SU-DHL-6 (cell line): ENCODE results near the gene DYSF.

Experiments
- H2AFZ ChIP-seq: fragments of 200-600 bp; sonication (generic); 2 replicates; pipeline ENCODE4 v1.6.1; 2014; ENCODE audit warnings: low read depth, mild to moderate bottlenecking, moderate library complexity, mixed read lengths, antibody characterized with exemption, low read length; ENCODE audit not compliant: severe bottlenecking
- H3F3A ChIP-seq: fragments of 200-600 bp; shearing (Covaris generic); 2 replicates; pipeline ENCODE4 v1.6.0; 2016; ENCODE audit warnings: antibody characterized with exemption, mild to moderate bottlenecking; ENCODE audit not compliant: insufficient read depth
- H3K27ac ChIP-seq: fragments of 200-600 bp; sonication (generic); 2 replicates; pipeline ENCODE4 v1.5.1; 2016; ENCODE audit warnings: low read depth, mild to moderate bottlenecking, low read length, moderate library complexity, mixed read lengths
- H3K27me3 ChIP-seq: fragments of 200-600 bp; sonication (generic), shearing (Covaris generic); 2 replicates; pipeline ENCODE4 v1.6.0; 2014; ENCODE audit warnings: mild to moderate bottlenecking, low read length
- H3K36me3 ChIP-seq: fragments of 200-600 bp; sonication (generic); 2 replicates; pipeline ENCODE4 v1.6.1; 2014; ENCODE audit warnings: mild to moderate bottlenecking, low read length, mixed read lengths
- H3K4me2 ChIP-seq: fragments of 300-600, 200-600 bp; shearing (Covaris generic), sonication (generic); 2 replicates; pipeline ENCODE4 v1.6.0; 2014; ENCODE audit warnings: low read length, low read depth, mild to moderate bottlenecking; ENCODE audit not compliant: poor library complexity, severe bottlenecking
- H3K4me3 ChIP-seq: fragments of 200-600 bp; sonication (generic); 2 replicates; pipeline ENCODE4 v1.5.1; 2014; ENCODE audit warnings: antibody characterized with exemption, low read length, mild to moderate bottlenecking, mixed read lengths; ENCODE audit not compliant: insufficient read depth, poor library complexity, severe bottlenecking
- H3K79me2 ChIP-seq: fragments of 200-600 bp; sonication (generic); 2 replicates; pipeline ENCODE4 v1.6.1; 2014; ENCODE audit warnings: mild to moderate bottlenecking, low read length, moderate library complexity; ENCODE audit not compliant: insufficient read depth
- H3K9ac ChIP-seq: fragments of 200-600 bp; sonication (generic); 2 replicates; pipeline ENCODE4 v1.7.0; 2014; ENCODE audit warnings: mild to moderate bottlenecking, low read length
- H3K9me2 ChIP-seq: fragments of 200-600 bp; sonication (generic); replicated peaks from 2 replicates; pipeline ENCODE4 v1.6.1; 2014; ENCODE audit warnings: low read length; ENCODE audit not compliant: insufficient read depth
- H3K9me3 ChIP-seq: fragments of 200-600 bp; sonication (generic); 2 replicates; pipeline ENCODE4 v1.6.1; 2014; ENCODE audit warnings: low read length, mixed read lengths; ENCODE audit not compliant: insufficient read depth
- H4K20me1 ChIP-seq: fragments of 200-600 bp; sonication (generic); 2 replicates; pipeline ENCODE4 v1.6.1; 2014; ENCODE audit warnings: low read depth, mild to moderate bottlenecking, antibody characterized with exemption, low read length, moderate library complexity, mixed read lengths
- CTCF ChIP-seq: fragments of 200-600 bp; sonication (generic); IDR thresholded peaks from one replicate; pipeline ENCODE4 v1.5.1; 2017; ENCODE audit warnings: antibody characterized with exemption, mild to moderate bottlenecking, low read length, moderate library complexity; ENCODE audit not compliant: insufficient read depth, poor library complexity, severe bottlenecking
- EZH2phosphoT487 ChIP-seq: fragments of 200-600 bp; sonication (generic), shearing (Covaris generic); conservative IDR thresholded peaks from 2 replicates; pipeline ENCODE4 v1.6.1; 2018; ENCODE audit warnings: mild to moderate bottlenecking, antibody characterized with exemption, low read length, moderate library complexity, mixed read lengths

The DYSF gene

GRCh38 chr2:71710367-71711132 is 257.2 kb downstream of the DYSF start:
- no peak overlapping the region for H3K27ac ChIP-seq

DNA sequence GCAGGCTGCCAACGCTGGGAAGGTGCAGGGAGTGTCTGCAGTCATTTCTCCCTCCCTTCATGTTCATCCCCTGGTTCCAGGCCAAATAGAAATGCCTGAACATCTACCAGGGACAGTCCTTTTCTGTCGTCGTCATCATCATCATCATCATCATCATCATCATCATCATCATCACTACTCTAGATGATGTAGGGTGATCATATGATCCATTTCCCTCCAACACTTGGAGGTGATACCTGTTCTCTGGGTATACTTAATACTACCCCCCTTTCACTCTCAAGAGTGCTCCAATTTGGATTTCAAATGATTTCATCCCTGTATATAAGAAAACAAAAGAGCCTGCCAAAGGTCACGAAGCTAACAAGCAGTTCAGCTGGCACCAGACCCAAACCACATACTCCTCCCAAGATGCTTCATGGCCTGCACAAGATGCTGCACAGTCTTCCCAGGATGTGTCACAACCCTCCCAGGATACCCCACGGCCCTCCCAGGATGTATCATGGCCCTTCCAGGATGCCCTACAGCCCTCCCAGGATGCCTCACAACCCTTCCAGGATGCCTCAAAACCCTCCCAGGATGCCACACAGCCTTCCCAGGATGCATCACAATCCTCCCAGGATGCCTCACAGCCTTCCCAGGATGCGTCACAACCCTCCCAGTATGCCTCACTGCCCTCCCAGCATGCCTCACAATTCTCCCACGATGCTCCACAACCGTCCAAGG is 257.9 kb downstream of the DYSF start:
- TF ChIP-seq CTCF (no peak), EZH2phosphoT487 (no peak)
- no peaks in the 10 kb centered on the region for H3F3A ChIP-seq
- H3K36me3 ChIP-seq: no peaks in the 10 kb centered on the region
- H3K9me3 ChIP-seq: no peaks in the 10 kb centered on the region
- H3K27ac ChIP-seq: no peak overlapping the region
- H3K27me3 ChIP-seq: no peaks in the 10 kb centered on the region
- H3K4me3 ChIP-seq: no peak overlapping the region
- H3K9ac ChIP-seq: no peak overlapping the region
- no peak overlapping the region for H2AFZ ChIP-seq
- no peaks in the 10 kb centered on the region for H3K9me2 ChIP-seq
- H4K20me1 ChIP-seq: no peaks in the 10 kb centered on the region
- H3K4me2 ChIP-seq: no peak overlapping the region
- H3K79me2 ChIP-seq: no peaks in the 10 kb centered on the region

More at GRCh38 chr2:71710367-71711132, 257.2 kb downstream of the DYSF start:
- no peaks in the 10 kb centered on the region for H4K20me1 ChIP-seq
- no peaks in the 10 kb centered on the region for H3K27me3 ChIP-seq
- H3F3A ChIP-seq: no peaks in the 10 kb centered on the region
- H3K9ac ChIP-seq: no peak overlapping the region
- H3K9me3 ChIP-seq: no peaks in the 10 kb centered on the region
- H3K79me2 ChIP-seq: no peaks in the 10 kb centered on the region
- no peaks in the 10 kb centered on the region for H3K36me3 ChIP-seq
- TF ChIP-seq CTCF: no peak
- TF ChIP-seq EZH2phosphoT487: no peak
- no peak overlapping the region for H2AFZ ChIP-seq
- no peak overlapping the region for H3K4me2 ChIP-seq
- no peak overlapping the region for H3K4me3 ChIP-seq
- H3K9me2 ChIP-seq: no peaks in the 10 kb centered on the region

DNA sequence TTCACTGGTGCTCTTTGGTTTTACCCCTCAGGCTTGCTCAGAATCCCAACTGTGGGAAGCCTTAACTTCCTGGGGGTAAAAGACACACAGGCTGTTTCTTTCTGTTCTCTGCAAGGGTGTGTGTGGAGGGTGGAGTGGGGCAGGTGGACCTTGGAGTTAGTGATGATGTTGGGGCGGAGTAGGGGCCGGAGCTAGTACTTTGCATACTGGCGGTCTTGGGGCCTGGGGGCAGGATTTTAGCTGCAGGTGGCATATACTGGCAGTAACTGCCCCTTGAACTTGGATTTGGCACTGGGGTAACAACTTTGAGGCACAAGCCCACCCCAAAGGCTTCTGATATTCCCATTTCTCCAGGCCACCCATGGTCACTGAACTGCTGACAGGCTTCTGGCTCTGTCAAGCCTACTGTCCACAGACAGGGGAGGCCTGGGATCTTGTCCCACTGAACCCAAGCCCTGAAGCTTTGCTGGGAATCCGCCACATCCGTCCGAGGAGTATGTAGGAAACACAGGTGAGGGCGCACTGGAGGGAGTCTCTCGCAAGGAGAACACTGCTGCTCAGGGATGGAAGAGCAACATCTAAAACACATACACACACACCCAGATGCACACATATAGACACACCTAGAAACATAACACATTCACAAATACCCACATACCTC is 258.9 kb downstream of the DYSF start:
- no peaks in the 10 kb centered on the region for H3K36me3 ChIP-seq
- H3F3A ChIP-seq: no peaks in the 10 kb centered on the region
- no peak overlapping the region for H3K4me3 ChIP-seq
- H3K27me3 ChIP-seq: no peaks in the 10 kb centered on the region
- no peak overlapping the region for H3K4me2 ChIP-seq
- no peaks in the 10 kb centered on the region for H3K9me2 ChIP-seq
- no peak for TF ChIP-seq CTCF
- TF ChIP-seq EZH2phosphoT487: no peak
- no peak overlapping the region for H2AFZ ChIP-seq
- H3K9ac ChIP-seq: no peak overlapping the region
- H3K9me3 ChIP-seq: no peaks in the 10 kb centered on the region
- H4K20me1 ChIP-seq: no peaks in the 10 kb centered on the region
- no peaks in the 10 kb centered on the region for H3K79me2 ChIP-seq
- no peak overlapping the region for H3K27ac ChIP-seq
